Fibroblast of mammary gland (primary cell): ENCODE results near the gene MUC5AC.

Source experiments
- DNase-seq: peaks from one replicate; pipeline ENCODE4 v3.0.0-alpha.2; 2010; ENCODE audit warnings: low read depth
- H3K4me3 ChIP-seq: 2 replicates; pipeline ENCODE4 v1.5.1; 2011; ENCODE audit warnings: low read depth, mild to moderate bottlenecking, low read length, moderate library complexity; ENCODE audit not compliant: control insufficient read depth
- TF ChIP-seq, protein P1 (sequence below): conservative IDR thresholded peaks from 2 replicates; pipeline ENCODE4 v1.5.1; 2011; ENCODE audit warnings: low read depth, low read length, inconsistent platforms; ENCODE audit not compliant: control insufficient read depth, insufficient read depth

Gene MUC5AC

DNA sequence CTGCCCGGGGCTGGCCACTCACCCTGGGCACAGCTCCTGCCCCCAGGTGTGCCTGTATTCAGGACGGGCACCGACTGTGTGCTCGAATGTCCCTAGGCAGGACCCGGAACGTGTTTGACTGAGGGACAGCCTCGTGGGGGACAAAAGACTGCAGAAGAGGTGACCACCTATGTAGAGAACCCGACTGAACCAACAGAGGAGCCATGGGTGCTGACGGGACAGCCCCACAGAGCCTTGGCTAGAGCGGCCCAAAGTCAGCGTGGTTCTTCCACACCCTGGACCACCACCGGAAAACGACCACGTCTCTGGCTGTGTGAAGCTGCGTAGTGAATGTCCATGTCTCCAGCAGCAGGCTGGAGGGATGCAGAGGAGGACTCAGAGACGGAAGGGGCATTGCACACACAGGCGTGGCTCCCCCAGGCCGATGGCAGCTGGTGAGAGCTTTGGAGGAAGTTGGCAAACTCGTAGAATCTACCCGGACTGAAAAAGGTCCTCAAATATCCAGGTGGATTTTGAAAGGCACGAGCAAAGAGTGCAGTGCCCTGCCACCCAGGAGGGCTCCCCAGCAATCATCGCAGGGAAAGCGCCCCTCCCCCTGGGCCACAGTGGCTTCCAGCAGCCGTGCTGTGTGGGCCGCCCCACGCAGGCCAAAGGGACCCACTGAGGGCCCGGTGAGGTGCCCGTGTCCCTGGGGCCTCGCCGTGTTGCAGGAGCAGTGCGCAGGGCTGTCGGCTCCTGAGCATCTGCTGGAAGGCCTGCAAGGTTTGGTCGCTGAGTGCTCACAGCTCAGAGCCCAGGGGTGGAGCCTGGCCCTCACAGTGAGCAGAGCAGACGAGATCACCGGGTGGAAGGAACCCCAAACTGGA lies 47.6 kb downstream of the MUC5AC start:
- TF ChIP-seq, protein P1, sequence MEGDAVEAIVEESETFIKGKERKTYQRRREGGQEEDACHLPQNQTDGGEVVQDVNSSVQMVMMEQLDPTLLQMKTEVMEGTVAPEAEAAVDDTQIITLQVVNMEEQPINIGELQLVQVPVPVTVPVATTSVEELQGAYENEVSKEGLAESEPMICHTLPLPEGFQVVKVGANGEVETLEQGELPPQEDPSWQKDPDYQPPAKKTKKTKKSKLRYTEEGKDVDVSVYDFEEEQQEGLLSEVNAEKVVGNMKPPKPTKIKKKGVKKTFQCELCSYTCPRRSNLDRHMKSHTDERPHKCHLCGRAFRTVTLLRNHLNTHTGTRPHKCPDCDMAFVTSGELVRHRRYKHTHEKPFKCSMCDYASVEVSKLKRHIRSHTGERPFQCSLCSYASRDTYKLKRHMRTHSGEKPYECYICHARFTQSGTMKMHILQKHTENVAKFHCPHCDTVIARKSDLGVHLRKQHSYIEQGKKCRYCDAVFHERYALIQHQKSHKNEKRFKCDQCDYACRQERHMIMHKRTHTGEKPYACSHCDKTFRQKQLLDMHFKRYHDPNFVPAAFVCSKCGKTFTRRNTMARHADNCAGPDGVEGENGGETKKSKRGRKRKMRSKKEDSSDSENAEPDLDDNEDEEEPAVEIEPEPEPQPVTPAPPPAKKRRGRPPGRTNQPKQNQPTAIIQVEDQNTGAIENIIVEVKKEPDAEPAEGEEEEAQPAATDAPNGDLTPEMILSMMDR, result no peak
- no peak overlapping the region for H3K4me3 ChIP-seq
- no peak for DNase-seq

DNA sequence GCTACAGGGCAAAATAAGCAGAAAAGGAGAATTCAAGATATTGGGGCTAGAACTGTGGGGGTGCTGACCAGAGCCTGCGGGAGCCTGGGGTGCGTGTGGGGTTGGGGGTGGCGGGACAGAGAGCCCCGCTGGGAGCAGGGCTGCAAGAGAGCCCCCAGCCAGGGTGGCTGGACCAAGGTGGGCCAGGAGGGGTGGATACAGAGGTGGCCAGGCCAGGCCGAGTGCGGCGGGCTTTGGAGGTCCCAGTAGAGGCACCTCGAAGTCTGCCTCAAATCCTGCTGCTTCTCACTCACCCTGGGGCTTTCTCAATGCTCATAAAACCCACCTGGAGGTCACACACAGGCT lies 48.2 kb downstream of the MUC5AC start:
- H3K4me3 ChIP-seq, result no peak overlapping the region
- TF ChIP-seq, protein P1, result no peak
- DNase-seq, result no peak

DNA sequence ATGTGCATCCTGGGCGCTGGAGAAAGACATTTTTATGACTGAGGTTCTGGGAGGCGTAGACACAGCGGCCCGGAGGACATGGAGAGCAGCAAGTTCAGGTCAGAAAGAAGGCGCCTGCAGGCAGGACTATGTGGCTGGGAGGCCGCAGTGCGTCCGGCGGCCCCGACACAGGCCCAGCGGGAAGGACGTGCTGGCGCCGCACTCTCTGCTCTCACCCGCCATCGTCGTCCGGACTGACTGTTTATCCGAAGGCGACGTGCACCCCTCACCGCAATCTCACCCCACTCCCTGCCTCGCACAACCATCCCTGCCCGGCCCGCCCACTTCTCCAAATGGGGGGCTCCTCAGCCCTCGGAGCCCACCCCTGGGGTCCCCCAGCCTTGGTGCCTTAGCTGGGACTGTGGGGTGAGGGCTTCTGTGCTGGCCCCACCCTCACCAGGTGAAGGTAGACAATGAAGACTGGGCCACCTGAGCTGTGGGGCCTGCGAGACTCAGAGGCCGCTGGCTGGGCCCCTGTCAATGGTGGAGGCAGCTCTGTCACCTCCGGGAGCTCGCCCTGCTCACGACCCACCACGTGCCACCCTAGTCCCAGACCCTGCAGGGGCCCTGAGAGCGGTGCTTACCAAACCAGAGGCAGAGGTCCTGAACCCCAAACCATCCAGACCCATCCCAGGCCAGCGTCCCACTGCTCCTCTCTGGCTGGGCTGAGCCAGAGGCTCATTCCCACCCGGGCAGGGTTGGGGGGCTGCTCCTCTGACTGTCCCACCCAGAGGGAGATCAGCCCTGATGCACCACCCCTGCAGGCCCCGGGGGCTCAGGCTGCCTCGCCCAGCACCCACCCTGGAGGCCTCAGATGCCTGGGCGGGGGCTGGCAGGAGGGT lies 48.9 kb downstream of the MUC5AC start:
- no peak overlapping the region for H3K4me3 ChIP-seq
- TF ChIP-seq, protein P1, result no peak
- no peak for DNase-seq

DNA sequence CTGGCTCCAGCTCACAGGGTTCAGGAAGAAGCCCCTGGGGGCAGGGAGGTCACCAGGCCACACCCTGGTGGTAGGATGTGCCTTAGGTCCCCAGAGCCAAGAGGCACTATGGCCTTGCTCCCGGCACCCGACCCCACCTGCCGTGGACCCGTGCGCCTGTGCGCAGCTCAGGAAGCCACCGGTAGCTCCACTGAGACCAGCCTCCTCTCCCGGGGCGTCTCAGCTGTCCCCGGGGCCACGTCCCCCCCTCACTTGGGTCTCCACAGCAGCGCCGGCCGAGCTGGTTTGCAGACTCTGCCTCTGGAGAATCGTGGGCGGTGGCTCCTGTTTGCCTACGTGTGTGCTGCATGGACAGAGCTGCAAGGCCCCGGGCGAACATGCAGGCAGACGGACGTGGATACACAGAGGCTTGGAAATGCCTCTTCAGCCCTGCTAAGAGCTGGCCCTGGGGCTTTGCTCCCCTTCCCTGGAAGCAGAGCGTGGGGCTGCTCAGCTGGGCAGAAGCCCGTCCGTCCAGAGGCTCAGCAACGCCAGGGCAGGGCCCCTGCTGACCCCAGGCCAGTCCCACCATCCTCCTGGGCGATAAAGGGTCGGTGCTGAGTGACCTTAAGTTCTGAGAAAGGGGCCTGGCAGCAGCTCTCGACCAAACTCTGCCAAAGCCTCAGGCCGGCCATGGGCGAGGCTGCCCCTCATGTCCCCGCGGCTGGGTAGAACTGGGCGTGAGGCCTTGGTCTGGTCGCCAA lies 49.8 kb downstream of the MUC5AC start:
- no peak for DNase-seq
- TF ChIP-seq, protein P1, result no peak
- no peak overlapping the region for H3K4me3 ChIP-seq

DNA sequence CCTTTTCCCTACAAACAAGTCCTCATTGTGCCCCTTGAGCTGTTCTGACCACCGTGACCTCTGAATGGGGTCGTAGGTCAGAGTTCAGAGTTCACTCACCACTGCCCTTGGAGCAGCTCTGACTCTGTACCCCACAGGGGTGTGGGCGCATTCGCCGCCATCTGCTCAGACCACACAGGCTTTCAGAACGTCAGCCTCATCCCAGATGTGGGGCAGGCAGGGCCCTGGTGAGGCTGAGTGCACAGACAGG lies 50.3 kb downstream of the MUC5AC start:
- TF ChIP-seq, protein P1, result no peak
- no peak overlapping the region for H3K4me3 ChIP-seq
- DNase-seq, result no peak

DNA sequence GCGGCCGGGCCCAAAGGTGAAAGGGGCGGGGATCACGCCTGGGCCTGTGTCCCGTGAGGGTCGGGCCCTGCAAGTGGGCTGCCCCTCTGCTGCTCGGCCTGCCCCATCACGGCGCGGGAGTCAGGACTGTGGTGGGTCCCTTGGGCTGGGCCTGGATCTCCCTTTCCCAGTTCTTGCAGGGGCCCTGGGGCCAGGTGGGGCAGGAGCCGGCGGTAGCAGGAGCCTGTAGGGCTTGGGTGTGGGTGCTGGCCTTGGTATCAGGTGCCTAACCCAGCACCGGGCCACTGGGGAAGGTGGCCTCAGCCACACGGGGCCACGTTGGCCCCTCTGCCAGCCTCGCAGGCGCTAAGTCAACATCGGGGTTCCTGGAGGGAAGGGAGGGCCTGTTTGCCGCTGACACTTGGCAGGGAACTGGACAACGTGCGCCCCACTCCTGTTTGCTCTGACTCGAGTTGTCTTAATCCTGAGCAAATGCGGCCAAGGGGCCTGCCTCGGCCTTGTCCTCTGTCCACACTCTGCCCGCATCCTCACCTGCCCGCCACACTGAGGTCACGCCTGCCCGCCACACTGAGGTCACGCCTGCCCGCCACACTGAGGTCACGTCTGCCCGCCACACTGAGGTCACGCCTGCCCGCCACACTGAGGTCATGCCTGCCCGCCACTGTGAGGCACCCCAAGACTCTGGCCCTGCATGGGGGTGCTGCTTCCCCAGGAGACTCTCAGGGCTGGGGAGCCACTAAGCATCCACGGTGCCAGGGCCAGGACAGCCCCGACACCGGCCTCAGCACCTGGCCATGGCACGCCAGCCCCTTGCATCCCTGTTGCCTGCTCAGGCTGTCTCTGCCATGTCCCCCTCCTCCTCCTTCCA lies 50.9 kb downstream of the MUC5AC start:
- no peak for DNase-seq
- TF ChIP-seq, protein P1, result no peak
- no peak overlapping the region for H3K4me3 ChIP-seq
